ENCODE data around the gene MAPK11. TPM values are rescaled to one million over a fixed set of nuclear protein-coding genes. Genes with fewer than 3 reads are reported as not detected.
A peak's percentile ranks its signal among the peaks of the same experiment; 100 is the strongest.

MAPK11 gene
- total and polyA plus RNA-seq, 2 donors (not counting 1 experiment from before 2014, with no cell fraction given) = 8.1 to 9.9 TPM

DNA sequence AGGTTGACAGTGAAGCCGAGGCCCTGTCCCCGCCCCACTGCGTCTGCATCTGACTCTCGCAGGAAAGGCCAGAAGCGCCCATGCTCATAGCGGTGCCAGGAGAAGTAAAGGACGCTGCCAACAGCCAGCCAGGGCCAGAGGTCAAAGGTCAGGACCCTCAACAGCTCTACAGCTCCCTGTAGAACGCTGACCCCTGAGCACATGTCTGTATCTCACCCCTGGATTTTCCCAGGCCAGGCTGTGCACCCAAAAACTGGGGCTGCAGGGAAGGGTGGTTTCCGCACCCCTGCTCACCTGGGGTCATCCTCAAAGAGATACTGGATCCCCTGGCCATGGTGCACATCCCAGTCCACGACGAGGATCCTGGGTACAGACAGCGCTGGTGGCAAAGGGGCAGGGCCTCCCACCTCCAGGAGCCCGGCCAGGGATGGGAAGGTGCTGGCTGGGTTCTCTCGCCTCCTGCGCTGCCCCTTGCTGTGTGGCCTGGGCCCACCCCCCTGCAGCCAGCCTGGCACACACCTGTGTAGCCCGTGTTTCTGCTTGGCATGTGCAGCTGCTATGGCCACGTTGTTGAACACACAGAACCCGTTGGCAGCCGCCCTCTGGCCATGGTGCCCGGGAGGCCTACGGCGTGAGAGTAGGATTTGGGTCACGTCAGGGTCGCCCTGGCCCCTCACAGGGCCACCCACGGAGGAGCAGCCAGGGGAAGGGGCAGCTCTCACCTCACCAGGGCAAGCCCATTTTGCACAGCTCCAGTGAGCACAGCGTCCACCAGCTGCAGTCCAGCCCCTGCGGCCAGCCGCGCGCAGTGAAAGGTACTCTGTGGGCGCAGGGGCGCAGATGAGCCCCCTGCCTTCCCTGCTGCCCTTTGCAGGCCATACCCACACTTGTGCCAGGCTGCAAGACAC lies 20.6 kb downstream of the MAPK11 start:
- Histone ChIP-seq H3K4me1 (ENCODE audit: control insufficient read depth in 2 of 2, insufficient read depth in 2 of 2, low read length in 2 of 2) (peaks cover 20 to 50% of the 10 kb centered on the region in 2 donors), H2AFZ (ENCODE audit: insufficient read depth, low read depth, low read length, poor library complexity, severe bottlenecking) (no peak overlapping the region), H3K4me3 (ENCODE audit: control extremely low read depth in 1 of 5, extremely low read depth in 1 of 5, insufficient read depth in 1 of 5, low read depth in 2 of 5, low read length in 4 of 5) (peak overlapping the region in 2 of 5 experiments; percentile 5 to 69), H3K27me3 (replicated peaks in 1 of 4; ENCODE audit: control extremely low read depth in 1 of 4, control insufficient read depth in 3 of 4, insufficient read depth in 4 of 4, low read length in 3 of 4) (no peaks in the 10 kb centered on the region), H3K4me2 (replicated peaks; ENCODE audit: low read depth, low read length, poor library complexity, severe bottlenecking) (peak overlapping the region; percentile 95), H3K79me2 (ENCODE audit: control insufficient read depth, insufficient read depth, low read length) (peaks cover 32% of the 10 kb centered on the region), H3K27ac (ENCODE audit: low read length in 2 of 2) (no peak overlapping the region), H3K9me3 (ENCODE audit: control extremely low read depth in 1 of 3, control insufficient read depth in 2 of 3, insufficient read depth in 1 of 3, low read length in 2 of 3) (no peaks in the 10 kb centered on the region), H3K9ac (ENCODE audit: low read length) (peak overlapping the region; percentile 79), H4K20me1 (ENCODE audit: control insufficient read depth, insufficient read depth, low read length, poor library complexity, severe bottlenecking) (peaks cover 42% of the 10 kb centered on the region), H3K36me3 (replicated peaks in 1 of 2; ENCODE audit: control extremely low read depth in 1 of 2, control insufficient read depth in 1 of 2, extremely low read depth in 1 of 2, insufficient read depth in 2 of 2, low read length in 1 of 2) (peaks cover 0 to 29% of the 10 kb centered on the region in 2 experiments)
- TF ChIP-seq, protein P1, sequence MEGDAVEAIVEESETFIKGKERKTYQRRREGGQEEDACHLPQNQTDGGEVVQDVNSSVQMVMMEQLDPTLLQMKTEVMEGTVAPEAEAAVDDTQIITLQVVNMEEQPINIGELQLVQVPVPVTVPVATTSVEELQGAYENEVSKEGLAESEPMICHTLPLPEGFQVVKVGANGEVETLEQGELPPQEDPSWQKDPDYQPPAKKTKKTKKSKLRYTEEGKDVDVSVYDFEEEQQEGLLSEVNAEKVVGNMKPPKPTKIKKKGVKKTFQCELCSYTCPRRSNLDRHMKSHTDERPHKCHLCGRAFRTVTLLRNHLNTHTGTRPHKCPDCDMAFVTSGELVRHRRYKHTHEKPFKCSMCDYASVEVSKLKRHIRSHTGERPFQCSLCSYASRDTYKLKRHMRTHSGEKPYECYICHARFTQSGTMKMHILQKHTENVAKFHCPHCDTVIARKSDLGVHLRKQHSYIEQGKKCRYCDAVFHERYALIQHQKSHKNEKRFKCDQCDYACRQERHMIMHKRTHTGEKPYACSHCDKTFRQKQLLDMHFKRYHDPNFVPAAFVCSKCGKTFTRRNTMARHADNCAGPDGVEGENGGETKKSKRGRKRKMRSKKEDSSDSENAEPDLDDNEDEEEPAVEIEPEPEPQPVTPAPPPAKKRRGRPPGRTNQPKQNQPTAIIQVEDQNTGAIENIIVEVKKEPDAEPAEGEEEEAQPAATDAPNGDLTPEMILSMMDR (IDR thresholded peaks at IDR 0.05) = no peak
- no peak for TF ChIP-seq EZH2 (IDR thresholded peaks at IDR 0.05; ENCODE audit: borderline replicate concordance, insufficient read depth, low read depth, low read length, poor library complexity, severe bottlenecking)
- CTCF ChIA-PET = interaction anchor here (1.0 to 3.8 kb wide), 6 partner anchors 9 to 276 kb away, joined by 3 to 52 read pairs (median 15); partner anchors contain the start of genes DENND6B and SCO2
- 97% methylated on average over 32 of the region's 32 CpGs for WGBS (ENCODE audit: insufficient coverage)
- ATAC-seq (ENCODE audit: low read depth) = no peak
- Mint-ChIP-seq H3K4me1 (peaks cover 27% of the 10 kb centered on the region), H3K27ac (no peak overlapping the region), H3K27me3 (no peaks in the 10 kb centered on the region), H3K4me3 (peak overlapping the region; percentile 86), H3K9me3 (ENCODE audit: insufficient read depth) (no peaks in the 10 kb centered on the region)
- DNase-seq = no peak
- intact Hi-C loops (cut with micrococcal nuclease) = loop anchor here (5.0 kb wide), 1 partner anchor 333 kb away; the partner anchor contains the start of gene CHKB
- POLR2A ChIA-PET = interaction anchor here (1.2 to 3.1 kb wide), 2 partner anchors 44 to 371 kb away, joined by 4 to 12 read pairs; no protein-coding TSS in a partner anchor

Measured in B cell (primary cell).